Islet of Langerhans (tissue), 1 donor: ENCODE measurements around the gene LIN28B.

ENCODE experiments used
- FAIRE-seq: peaks from one replicate; lab custom pipeline; 2011; peaks lifted over from hg19 to GRCh38; lab: Jason Lieb, UNC

LIN28B gene

GRCh38 chr6:105014954-105015353, 58.0 kb downstream of the LIN28B start:
- FAIRE-seq: no peak

GRCh38 chr6:105015482-105015881, 58.6 kb downstream of the LIN28B start:
- FAIRE-seq: no peak

GRCh38 chr6:105019285-105019684, 62.4 kb downstream of the LIN28B start:
- no peak for FAIRE-seq

- no peak for FAIRE-seq
Measured at GRCh38 chr6:105021399-105021798, 64.5 kb downstream of the LIN28B start.

GRCh38 chr6:105022416-105022815, 65.5 kb downstream of the LIN28B start:
- no peak for FAIRE-seq

- no peak for FAIRE-seq
Measured at GRCh38 chr6:105024803-105025202, 67.9 kb downstream of the LIN28B start.

GRCh38 chr6:105028898-105029297, 72.0 kb downstream of the LIN28B start:
- FAIRE-seq: no peak

GRCh38 chr6:105029581-105029980, 72.7 kb downstream of the LIN28B start:
- FAIRE-seq: no peak

- FAIRE-seq: no peak
Measured at GRCh38 chr6:105034470-105034869, 77.6 kb downstream of the LIN28B start.

GRCh38 chr6:105035299-105035698, 78.4 kb downstream of the LIN28B start:
- FAIRE-seq: no peak

- no peak for FAIRE-seq
Measured at GRCh38 chr6:105036351-105036750, 79.4 kb downstream of the LIN28B start.

- FAIRE-seq: no peak
Measured at GRCh38 chr6:105038259-105038658, 81.4 kb downstream of the LIN28B start.

- no peak for FAIRE-seq
Measured at GRCh38 chr6:105041880-105042279, 85.0 kb downstream of the LIN28B start.

GRCh38 chr6:105042648-105043047, 85.7 kb downstream of the LIN28B start:
- no peak for FAIRE-seq

GRCh38 chr6:105043979-105044378, 87.1 kb downstream of the LIN28B start:
- FAIRE-seq: no peak

GRCh38 chr6:105045526-105045925, 88.6 kb downstream of the LIN28B start:
- no peak for FAIRE-seq

- no peak for FAIRE-seq
Measured at GRCh38 chr6:105051941-105052471, 95.1 kb downstream of the LIN28B start.

GRCh38 chr6:105056646-105057045, 99.7 kb downstream of the LIN28B start:
- FAIRE-seq: no peak

GRCh38 chr6:105057160-105057559, 100.3 kb downstream of the LIN28B start:
- no peak for FAIRE-seq

- FAIRE-seq: no peak
Measured at GRCh38 chr6:105058316-105058715, 101.4 kb downstream of the LIN28B start.

GRCh38 chr6:105058846-105059245, 101.9 kb downstream of the LIN28B start:
- FAIRE-seq: no peak

- no peak for FAIRE-seq
Measured at GRCh38 chr6:105066233-105066632, 109.3 kb downstream of the LIN28B start.

- FAIRE-seq: no peak
Measured at GRCh38 chr6:105066836-105067235, 109.9 kb downstream of the LIN28B start.

GRCh38 chr6:105067329-105067728, 110.4 kb downstream of the LIN28B start:
- no peak for FAIRE-seq

GRCh38 chr6:105068407-105068806, 111.5 kb downstream of the LIN28B start:
- FAIRE-seq: no peak
